Activated CD8-positive, alpha-beta T cell treated with anti-CD3 and anti-CD28 coated beads, Interleukin-2, amount 10 ng/mL, durations not matched to agents 7 days and 5 days (primary cell): ENCODE measurements around the gene STAP2. TPM values are rescaled to one million over a fixed set of nuclear protein-coding genes. Genes with fewer than 3 reads are reported as not detected.

Experiments
- ATAC-seq: fragments of 150-1000 bp; cut with Tn5 transposase; one replicate; pipeline ENCODE4 v1.10.0; 2021; ENCODE audit warnings: moderate library complexity
- CTCF ChIA-PET: fragments of 350-600 bp; sonication (Branson Sonifier 250); formaldehyde crosslinking; loops from one replicate; lab custom pipeline; 2021; ENCODE audit warnings: antibody characterized with exemption; lab: Charles Lee
- POLR2A ChIA-PET: fragments of 350-600 bp; sonication (Branson Sonifier 250); formaldehyde crosslinking; loops from one replicate; lab custom pipeline; 2021; ENCODE audit warnings: antibody characterized with exemption; lab: Charles Lee
- DNase-seq: peaks from one replicate; pipeline ENCODE4 v3.0.0-alpha.2; 2020
- H3K27ac Mint-ChIP-seq: one replicate; pipeline ENCODE4 v1.8.0; 2021; ENCODE audit warnings: mild to moderate bottlenecking, mixed read lengths
- H3K27me3 Mint-ChIP-seq: one replicate; pipeline ENCODE4 v1.8.0; 2021; ENCODE audit warnings: low read depth, mixed read lengths
- H3K36me3 Mint-ChIP-seq: one replicate; pipeline ENCODE4 v1.8.0; 2021; ENCODE audit warnings: low read depth, mixed read lengths
- H3K4me1 Mint-ChIP-seq: one replicate; pipeline ENCODE4 v1.8.0; 2021; ENCODE audit warnings: low read depth, mixed read lengths
- H3K4me3 Mint-ChIP-seq: one replicate; pipeline ENCODE4 v1.8.0; 2021; ENCODE audit warnings: mild to moderate bottlenecking, mixed read lengths
- H3K9me3 Mint-ChIP-seq: one replicate; pipeline ENCODE4 v1.8.0; 2022; ENCODE audit warnings: mixed read lengths; ENCODE audit not compliant: insufficient read depth
- total RNA-seq, 2 experiments: library from RNA; stranded (reverse); gene quantifications; one replicate each; pipeline ENCODE4 v1.2.3, GENCODE V29; 2021

STAP2 gene, protein sequence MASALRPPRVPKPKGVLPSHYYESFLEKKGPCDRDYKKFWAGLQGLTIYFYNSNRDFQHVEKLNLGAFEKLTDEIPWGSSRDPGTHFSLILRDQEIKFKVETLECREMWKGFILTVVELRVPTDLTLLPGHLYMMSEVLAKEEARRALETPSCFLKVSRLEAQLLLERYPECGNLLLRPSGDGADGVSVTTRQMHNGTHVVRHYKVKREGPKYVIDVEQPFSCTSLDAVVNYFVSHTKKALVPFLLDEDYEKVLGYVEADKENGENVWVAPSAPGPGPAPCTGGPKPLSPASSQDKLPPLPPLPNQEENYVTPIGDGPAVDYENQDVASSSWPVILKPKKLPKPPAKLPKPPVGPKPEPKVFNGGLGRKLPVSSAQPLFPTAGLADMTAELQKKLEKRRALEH
- 10 to 100 TPM; 14.3 to 16.5 TPM for total RNA-seq

DNA sequence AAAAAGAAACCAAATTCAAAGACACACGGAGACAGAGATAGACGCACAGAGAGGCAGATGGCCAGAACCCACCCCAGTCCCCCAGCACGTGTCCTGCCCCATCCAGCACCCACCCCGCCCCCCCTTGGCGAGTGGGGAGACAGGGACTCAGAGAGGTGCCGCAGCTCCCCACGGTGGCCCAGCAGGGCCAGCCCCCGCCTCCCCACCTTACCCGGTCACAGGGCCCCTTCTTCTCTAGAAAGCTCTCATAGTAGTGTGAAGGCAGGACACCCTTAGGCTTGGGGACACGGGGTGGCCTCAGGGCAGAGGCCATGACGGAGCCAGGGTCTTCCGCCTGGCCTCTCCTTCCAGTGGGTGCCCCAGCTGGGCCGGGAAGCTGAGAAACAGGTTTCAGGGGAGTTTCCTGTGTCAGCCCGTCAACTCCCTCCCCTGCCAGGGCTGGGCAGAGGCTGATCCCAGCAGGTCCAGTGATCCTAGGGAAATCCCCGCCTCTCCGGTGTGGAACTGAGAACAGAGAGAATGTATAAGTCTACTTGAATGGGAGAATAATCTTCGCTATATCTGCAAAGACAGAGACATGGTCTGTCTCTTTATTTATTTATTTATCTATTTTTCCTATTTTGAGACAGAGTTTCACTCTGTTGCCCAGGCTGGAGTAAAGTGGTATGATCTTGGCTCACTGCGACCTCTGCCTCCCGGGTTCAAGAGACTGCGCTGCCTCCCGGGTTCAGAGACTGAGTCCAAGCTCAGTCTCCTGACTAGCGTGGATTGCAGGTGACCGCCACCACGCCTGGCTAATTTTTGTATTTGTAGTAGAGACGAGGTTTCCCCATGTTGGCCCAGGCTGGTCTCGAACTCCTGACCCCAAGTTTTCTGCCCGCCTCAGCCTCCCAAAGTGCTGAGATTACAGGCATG, at the start of gene STAP2:
TSS of gene STAP2 (minus strand) at position 387 of the 915 bp plus-strand sequence. CDS start at position 313, 74 bp downstream.
- ChIA-PET CTCF (interaction anchor here (1.3 to 2.7 kb wide), 4 partner anchors 10 to 71 kb away, joined by 3 to 19 read pairs (median 6); no protein-coding TSS in a partner anchor), POLR2A (interaction anchor here (0.6 to 1.2 kb wide), 2 partner anchors 11 to 220 kb away, joined by 3 read pairs; no protein-coding TSS in a partner anchor)
- H3K27me3 Mint-ChIP-seq: no peaks in the 10 kb centered on the region
- peaks cover 24% of the 10 kb centered on the region for H3K4me1 Mint-ChIP-seq
- H3K4me3 Mint-ChIP-seq: peak within 1 kb of the TSS; percentile 79
- H3K27ac Mint-ChIP-seq: peak within 1 kb of the TSS; percentile 92
- DNase-seq (peak; percentile 55), ATAC-seq (no peak)
- no peaks in the 10 kb centered on the region for H3K9me3 Mint-ChIP-seq
- no peaks in the 10 kb centered on the region for H3K36me3 Mint-ChIP-seq

DNA sequence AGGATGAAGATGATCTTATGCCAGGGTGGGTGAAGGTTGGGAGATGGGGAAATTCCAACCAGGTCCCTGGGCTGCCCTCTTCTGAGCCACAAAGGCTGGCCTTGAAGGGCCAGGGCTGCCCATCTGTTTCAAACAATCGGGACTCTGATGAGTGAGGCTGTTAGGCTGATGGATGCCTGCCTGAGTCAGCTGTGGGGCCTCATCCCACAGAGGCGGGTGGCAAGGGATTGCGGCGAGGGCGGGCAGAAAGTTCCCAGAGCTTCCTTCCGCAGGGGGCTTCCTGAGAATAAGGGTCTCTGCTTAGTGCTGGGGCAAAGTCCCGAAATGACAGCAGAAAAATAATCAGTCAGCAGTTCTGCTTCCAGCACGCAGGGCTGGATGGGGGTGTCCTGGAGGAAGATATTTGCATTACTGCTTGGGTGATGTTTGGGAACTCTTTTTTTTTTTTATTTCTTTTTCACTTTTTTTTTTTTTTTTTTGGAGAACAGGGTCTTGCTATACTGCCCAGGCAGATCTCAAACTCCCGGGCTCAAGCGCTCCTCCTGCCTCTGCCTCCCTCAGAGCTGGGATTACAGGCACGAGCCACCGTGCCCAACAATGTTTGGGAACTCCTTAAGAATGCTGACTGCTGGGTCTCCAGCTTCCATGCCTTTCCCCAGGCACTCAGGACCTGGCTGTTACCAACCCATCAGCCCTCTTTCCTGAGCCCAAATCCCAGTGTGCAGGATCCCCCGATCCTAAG, 47.6 kb upstream of the STAP2 start:
- Mint-ChIP-seq H3K36me3 (peaks cover 24% of the 10 kb centered on the region), H3K4me3 (no peak overlapping the region), H3K27ac (no peak overlapping the region), H3K4me1 (peaks cover 34% of the 10 kb centered on the region), H3K9me3 (no peaks in the 10 kb centered on the region), H3K27me3 (no peaks in the 10 kb centered on the region)
- CTCF ChIA-PET: no interaction called here
- no peak for DNase-seq
- no peak for ATAC-seq
- POLR2A ChIA-PET: no interaction called here

- no peaks in the 10 kb centered on the region for H3K9me3 Mint-ChIP-seq
- no peaks in the 10 kb centered on the region for H3K27me3 Mint-ChIP-seq
- H3K36me3 Mint-ChIP-seq: peaks cover 24% of the 10 kb centered on the region
- ChIA-PET POLR2A (no interaction called here), CTCF (no interaction called here)
- H3K4me3 Mint-ChIP-seq: no peak overlapping the region
- H3K27ac Mint-ChIP-seq: no peak overlapping the region
- no peak for ATAC-seq
- no peak for DNase-seq
- peaks cover 34% of the 10 kb centered on the region for H3K4me1 Mint-ChIP-seq
Measured at GRCh38 chr19:4385291-4386040, 46.8 kb upstream of the STAP2 start.

DNA sequence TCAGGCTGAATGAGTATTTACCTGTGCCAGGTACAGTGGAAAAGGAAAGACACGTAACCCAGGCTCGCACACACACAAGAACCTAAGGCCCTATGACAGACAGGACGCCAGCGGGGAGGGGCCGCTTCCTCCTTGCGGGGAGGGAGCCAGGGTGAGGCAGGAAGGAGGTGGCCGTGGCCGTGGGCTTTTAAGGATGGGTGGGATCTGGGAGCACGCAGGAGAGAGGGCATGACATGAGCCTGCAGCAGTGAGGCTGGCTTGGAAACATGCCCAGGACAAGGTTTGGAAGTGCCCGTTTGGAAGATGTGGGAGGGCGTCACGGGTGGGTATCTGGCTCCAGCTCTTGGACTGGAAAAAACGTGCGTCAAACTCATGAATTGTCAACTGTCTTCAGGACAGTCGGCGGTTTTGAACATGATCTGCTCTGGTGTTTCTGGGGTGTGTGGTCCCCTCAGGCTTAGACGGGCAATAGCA, 41.7 kb upstream of the STAP2 start:
- Mint-ChIP-seq H3K36me3 (peaks cover 30% of the 10 kb centered on the region), H3K27me3 (no peaks in the 10 kb centered on the region), H3K4me3 (peak overlapping the region; percentile 75), H3K4me1 (peaks cover 71% of the 10 kb centered on the region), H3K27ac (peak overlapping the region; percentile 93), H3K9me3 (no peaks in the 10 kb centered on the region)
- ChIA-PET CTCF (interaction anchor here (0.6 to 2.1 kb wide), 10 partner anchors 8 to 393 kb away, joined by 3 to 10 read pairs (median 4); partner anchors contain the start of genes CHAF1A, SH3GL1 and YJU2), POLR2A (interaction anchor here (0.9 to 1.2 kb wide), 2 partner anchors 10 to 21 kb away, joined by 3 to 4 read pairs; partner anchors contain the start of gene SH3GL1)
- DNase-seq (peak; percentile 80), ATAC-seq (peak; percentile 85)

DNA sequence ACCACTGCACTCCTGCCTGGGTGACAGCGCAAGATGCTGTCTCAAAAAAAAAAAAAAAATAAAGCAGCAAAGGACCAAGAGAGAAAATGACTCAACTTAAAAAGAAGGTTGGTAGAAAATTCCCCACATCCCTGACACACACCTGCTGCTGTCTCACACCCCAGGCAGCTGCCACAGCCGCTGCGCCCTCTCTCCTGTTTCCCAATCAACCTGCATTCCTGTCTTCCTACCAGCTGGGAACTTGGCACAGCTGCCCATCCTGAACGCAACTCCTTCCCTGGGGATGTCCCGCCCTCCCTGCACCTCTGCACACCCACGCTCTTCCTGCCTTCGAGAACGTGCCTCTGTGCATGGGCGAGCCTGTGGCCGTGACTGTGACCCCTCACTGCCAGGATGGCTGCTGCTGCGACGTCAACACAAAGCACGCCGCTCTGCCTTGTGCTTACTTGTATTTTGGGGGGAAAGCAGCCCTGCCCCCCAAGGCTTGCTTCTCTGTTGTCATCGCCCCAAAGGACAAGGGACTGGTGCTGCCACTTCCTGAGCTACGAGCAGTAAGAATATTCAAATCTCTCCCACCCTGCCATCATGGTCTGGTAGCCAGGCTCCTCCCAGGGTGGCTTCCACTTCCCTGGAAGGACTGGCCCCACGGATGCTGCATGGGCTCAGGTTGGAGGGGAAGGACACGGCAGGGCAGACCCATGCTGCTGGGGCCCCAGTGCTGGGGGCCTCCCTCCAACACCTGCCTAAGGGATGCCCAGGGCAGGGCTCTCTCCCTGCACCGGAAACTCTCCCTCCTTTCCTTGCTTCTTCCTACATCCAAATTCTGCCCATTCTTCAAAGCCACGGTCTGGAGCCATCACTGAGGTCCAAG, 41.0 kb upstream of the STAP2 start:
- no peaks in the 10 kb centered on the region for H3K9me3 Mint-ChIP-seq
- peak overlapping the region; percentile 93 for H3K27ac Mint-ChIP-seq
- peak overlapping the region; percentile 75 for H3K4me3 Mint-ChIP-seq
- DNase-seq (peak; percentile 62), ATAC-seq (peak; percentile 52)
- H3K27me3 Mint-ChIP-seq: no peaks in the 10 kb centered on the region
- ChIA-PET CTCF (interaction anchor here (0.6 to 2.1 kb wide), 9 partner anchors 10 to 392 kb away, joined by 3 to 10 read pairs (median 4); partner anchors contain the start of genes CHAF1A, SH3GL1 and YJU2), POLR2A (interaction anchor here (0.9 to 1.2 kb wide), 2 partner anchors 9 to 21 kb away, joined by 3 to 4 read pairs; partner anchors contain the start of gene SH3GL1)
- peaks cover 30% of the 10 kb centered on the region for H3K36me3 Mint-ChIP-seq
- H3K4me1 Mint-ChIP-seq: peaks cover 77% of the 10 kb centered on the region

DNA sequence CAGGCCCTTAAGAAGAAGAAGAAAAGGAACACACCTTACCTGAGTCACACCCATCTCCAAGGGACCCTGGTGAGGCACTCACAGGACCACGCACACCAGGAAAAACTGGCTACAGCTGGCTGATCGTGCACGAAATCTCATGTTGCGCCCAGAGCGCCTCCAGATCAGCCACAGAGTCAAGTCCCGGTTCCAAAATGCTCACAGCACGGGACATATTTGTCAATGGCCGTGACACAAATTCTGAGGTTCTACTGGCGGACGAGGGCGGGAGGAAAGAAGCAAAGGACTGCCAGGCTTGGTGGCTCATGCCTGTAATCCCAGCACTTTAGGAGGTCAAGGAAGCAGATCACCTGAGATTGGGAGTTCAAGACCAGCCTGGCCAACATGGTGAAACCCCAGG, 40.3 kb upstream of the STAP2 start:
- Mint-ChIP-seq H3K36me3 (peaks cover 29% of the 10 kb centered on the region), H3K4me3 (peak overlapping the region; percentile 75), H3K27ac (peak overlapping the region; percentile 93), H3K4me1 (peaks cover 82% of the 10 kb centered on the region), H3K9me3 (no peaks in the 10 kb centered on the region), H3K27me3 (no peaks in the 10 kb centered on the region)
- ChIA-PET CTCF (interaction anchor here (2.1 kb wide), 1 partner anchor 22 kb away, joined by 10 read pairs; the partner anchor contains the start of gene SH3GL1), POLR2A (interaction anchor here (1.2 kb wide), 1 partner anchor 22 kb away, joined by 3 read pairs; the partner anchor contains the start of gene SH3GL1)
- ATAC-seq (no peak), DNase-seq (no peak)

- POLR2A ChIA-PET: no interaction called here
- no peak for DNase-seq
- ATAC-seq: no peak
- CTCF ChIA-PET: interaction anchor here (1.0 to 2.3 kb wide), 2 partner anchors 23 to 25 kb away, joined by 3 to 7 read pairs; partner anchors contain the start of gene SH3GL1
- H3K9me3 Mint-ChIP-seq: no peaks in the 10 kb centered on the region
- no peak overlapping the region for H3K4me3 Mint-ChIP-seq
- peak overlapping the region; percentile 76 for H3K27ac Mint-ChIP-seq
- H3K36me3 Mint-ChIP-seq: peaks cover 25% of the 10 kb centered on the region
- peaks cover 87% of the 10 kb centered on the region for H3K4me1 Mint-ChIP-seq
- no peaks in the 10 kb centered on the region for H3K27me3 Mint-ChIP-seq
Measured at GRCh38 chr19:4376991-4377781, 38.6 kb upstream of the STAP2 start.

GRCh38 chr19:4376671-4376990, 38.0 kb upstream of the STAP2 start:
- Mint-ChIP-seq H3K36me3 (peaks cover 25% of the 10 kb centered on the region), H3K27me3 (no peaks in the 10 kb centered on the region), H3K4me1 (peaks cover 87% of the 10 kb centered on the region), H3K27ac (peak overlapping the region; percentile 76), H3K9me3 (no peaks in the 10 kb centered on the region), H3K4me3 (no peak overlapping the region)
- DNase-seq (no peak), ATAC-seq (no peak)
- CTCF ChIA-PET: interaction anchor here (2.3 kb wide), 1 partner anchor 24 kb away, joined by 7 read pairs; no protein-coding TSS in a partner anchor
- POLR2A ChIA-PET: no interaction called here

GRCh38 chr19:4376028-4376670, 37.5 kb upstream of the STAP2 start:
- peak overlapping the region; percentile 76 for H3K27ac Mint-ChIP-seq
- H3K36me3 Mint-ChIP-seq: peaks cover 25% of the 10 kb centered on the region
- no peaks in the 10 kb centered on the region for H3K9me3 Mint-ChIP-seq
- ATAC-seq (no peak), DNase-seq (no peak)
- H3K27me3 Mint-ChIP-seq: no peaks in the 10 kb centered on the region
- H3K4me3 Mint-ChIP-seq: no peak overlapping the region
- peaks cover 89% of the 10 kb centered on the region for H3K4me1 Mint-ChIP-seq
- ChIA-PET CTCF (interaction anchor here (1.0 to 2.3 kb wide), 2 partner anchors 24 kb away, joined by 4 to 7 read pairs; partner anchors contain the start of gene SH3GL1), POLR2A (no interaction called here)
